ENCODE measurements around the gene AMPD2.

AMPD2 gene

DNA sequence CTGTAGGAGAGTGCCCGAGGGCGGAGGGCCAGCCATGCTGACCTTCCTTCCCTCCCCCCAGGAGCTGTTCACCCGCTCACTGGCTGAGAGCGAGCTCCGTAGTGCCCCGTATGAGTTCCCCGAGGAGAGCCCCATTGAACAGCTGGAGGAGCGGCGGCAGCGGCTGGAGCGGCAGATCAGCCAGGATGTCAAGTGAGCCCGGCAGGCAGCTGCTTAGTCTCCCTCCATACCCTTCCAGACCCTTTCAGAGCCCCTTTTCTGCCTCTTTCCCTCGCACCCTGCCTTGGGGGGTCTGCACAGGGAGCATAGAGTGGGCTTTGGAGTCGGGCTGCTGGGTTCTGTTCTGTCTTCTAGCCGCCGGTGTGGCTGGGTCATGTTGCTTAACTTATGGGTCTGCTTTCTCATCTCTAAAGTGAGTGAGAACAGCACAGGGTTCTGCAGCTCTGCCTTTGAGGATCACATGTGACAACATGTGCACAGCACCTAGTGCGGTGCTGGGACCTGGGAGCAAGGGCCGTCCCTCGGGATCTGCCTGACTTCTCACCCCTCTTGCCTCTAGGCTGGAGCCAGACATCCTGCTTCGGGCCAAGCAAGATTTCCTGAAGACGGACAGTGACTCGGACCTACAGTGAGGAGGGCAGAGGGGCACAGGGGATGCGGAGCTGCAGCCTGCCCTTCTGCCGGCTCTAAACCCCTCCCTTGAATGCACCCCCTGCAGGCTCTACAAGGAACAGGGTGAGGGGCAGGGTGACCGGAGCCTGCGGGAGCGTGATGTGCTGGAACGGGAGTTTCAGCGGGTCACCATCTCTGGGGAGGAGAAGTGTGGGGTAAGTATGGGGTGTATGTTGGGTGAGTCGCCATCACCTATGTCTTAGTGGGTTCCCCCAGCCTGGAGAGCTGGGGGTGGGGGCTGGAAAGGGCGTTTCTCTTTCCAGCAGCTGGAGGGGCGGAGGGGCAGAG, 6.2 kb downstream of the AMPD2 start:
- H3K4me1 Mint-ChIP-seq = peaks cover 58% of the 10 kb centered on the region
- peaks cover 2% of the 10 kb centered on the region for H3K27me3 Mint-ChIP-seq (ENCODE audit: low read depth, poor library complexity)
- no peaks in the 10 kb centered on the region for H3K9me3 Mint-ChIP-seq
- DNase-seq = no peak
- peaks cover 27% of the 10 kb centered on the region for H3K36me3 Mint-ChIP-seq (ENCODE audit: low read depth)
- TF ChIP-seq, protein P1, sequence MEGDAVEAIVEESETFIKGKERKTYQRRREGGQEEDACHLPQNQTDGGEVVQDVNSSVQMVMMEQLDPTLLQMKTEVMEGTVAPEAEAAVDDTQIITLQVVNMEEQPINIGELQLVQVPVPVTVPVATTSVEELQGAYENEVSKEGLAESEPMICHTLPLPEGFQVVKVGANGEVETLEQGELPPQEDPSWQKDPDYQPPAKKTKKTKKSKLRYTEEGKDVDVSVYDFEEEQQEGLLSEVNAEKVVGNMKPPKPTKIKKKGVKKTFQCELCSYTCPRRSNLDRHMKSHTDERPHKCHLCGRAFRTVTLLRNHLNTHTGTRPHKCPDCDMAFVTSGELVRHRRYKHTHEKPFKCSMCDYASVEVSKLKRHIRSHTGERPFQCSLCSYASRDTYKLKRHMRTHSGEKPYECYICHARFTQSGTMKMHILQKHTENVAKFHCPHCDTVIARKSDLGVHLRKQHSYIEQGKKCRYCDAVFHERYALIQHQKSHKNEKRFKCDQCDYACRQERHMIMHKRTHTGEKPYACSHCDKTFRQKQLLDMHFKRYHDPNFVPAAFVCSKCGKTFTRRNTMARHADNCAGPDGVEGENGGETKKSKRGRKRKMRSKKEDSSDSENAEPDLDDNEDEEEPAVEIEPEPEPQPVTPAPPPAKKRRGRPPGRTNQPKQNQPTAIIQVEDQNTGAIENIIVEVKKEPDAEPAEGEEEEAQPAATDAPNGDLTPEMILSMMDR (IDR thresholded peaks at IDR 0.05) = no peak
- H3K27ac Mint-ChIP-seq = no peak overlapping the region
- no peak overlapping the region for H3K4me3 Mint-ChIP-seq

DNA sequence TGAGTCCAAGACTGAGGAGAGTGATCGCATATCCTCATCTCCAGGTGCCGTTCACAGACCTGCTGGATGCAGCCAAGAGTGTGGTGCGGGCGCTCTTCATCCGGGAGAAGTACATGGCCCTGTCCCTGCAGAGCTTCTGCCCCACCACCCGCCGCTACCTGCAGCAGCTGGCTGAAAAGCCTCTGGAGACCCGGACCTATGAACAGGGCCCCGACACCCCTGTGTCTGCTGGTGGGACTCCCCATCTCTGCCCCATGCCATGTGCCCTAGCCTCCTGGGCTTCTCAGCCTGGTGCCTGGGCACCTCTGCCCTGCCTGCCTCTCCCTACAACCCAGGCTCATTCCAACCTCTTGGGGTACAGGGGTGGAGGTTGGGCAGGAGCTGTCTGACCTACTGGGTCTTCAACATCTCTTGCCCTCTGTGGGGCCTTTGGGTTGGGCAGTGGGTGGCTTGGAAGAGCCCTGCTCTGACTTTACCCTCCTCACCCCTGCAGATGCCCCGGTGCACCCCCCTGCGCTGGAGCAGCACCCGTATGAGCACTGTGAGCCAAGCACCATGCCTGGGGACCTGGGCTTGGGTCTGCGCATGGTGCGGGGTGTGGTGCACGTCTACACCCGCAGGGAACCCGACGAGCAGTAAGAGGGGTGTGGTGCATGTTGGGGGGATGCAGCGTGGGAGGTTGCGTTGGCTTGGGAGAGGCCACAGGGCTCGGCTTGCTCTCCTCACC, 7.2 kb downstream of the AMPD2 start:
- Mint-ChIP-seq H3K36me3 (ENCODE audit: low read depth) (peaks cover 36% of the 10 kb centered on the region), H3K27ac (no peak overlapping the region), H3K4me1 (peaks cover 53% of the 10 kb centered on the region), H3K9me3 (no peaks in the 10 kb centered on the region), H3K27me3 (ENCODE audit: low read depth, poor library complexity) (peaks cover 2% of the 10 kb centered on the region), H3K4me3 (no peak overlapping the region)
- TF ChIP-seq, protein P1 (IDR thresholded peaks at IDR 0.05) = no peak
- no peak for DNase-seq

DNA sequence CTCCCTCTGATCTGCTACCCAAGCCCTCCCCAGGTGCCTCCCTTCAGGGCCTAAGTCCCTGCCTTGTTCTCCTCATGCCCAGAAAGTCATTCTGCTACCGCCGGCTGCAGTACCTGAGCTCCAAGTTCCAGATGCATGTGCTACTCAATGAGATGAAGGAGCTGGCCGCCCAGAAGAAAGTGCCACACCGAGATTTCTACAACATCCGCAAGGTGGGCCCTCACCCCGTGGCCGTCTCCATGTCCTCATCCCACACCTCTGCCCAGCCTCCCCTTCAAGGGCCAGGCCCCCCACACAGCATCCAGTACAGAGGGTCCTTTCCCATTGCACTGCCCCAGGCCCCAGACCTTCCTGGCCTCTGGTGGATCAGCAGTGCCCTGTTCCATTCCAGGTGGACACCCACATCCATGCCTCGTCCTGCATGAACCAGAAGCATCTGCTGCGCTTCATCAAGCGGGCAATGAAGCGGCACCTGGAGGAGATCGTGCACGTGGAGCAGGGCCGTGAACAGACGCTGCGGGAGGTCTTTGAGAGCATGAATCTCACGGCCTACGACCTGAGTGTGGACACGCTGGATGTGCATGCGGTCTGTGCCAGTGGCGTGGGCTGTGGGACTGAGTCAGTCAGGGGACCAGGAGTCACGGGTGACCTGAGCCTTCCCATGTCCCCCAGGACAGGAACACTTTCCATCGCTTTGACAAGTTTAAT, 8.2 kb downstream of the AMPD2 start:
- Mint-ChIP-seq H3K9me3 (no peaks in the 10 kb centered on the region), H3K4me1 (peaks cover 46% of the 10 kb centered on the region), H3K36me3 (ENCODE audit: low read depth) (peaks cover 38% of the 10 kb centered on the region), H3K27ac (no peak overlapping the region), H3K4me3 (no peak overlapping the region), H3K27me3 (ENCODE audit: low read depth, poor library complexity) (peaks cover 2% of the 10 kb centered on the region)
- TF ChIP-seq, protein P1 (IDR thresholded peaks at IDR 0.05) = no peak
- DNase-seq = no peak

DNA sequence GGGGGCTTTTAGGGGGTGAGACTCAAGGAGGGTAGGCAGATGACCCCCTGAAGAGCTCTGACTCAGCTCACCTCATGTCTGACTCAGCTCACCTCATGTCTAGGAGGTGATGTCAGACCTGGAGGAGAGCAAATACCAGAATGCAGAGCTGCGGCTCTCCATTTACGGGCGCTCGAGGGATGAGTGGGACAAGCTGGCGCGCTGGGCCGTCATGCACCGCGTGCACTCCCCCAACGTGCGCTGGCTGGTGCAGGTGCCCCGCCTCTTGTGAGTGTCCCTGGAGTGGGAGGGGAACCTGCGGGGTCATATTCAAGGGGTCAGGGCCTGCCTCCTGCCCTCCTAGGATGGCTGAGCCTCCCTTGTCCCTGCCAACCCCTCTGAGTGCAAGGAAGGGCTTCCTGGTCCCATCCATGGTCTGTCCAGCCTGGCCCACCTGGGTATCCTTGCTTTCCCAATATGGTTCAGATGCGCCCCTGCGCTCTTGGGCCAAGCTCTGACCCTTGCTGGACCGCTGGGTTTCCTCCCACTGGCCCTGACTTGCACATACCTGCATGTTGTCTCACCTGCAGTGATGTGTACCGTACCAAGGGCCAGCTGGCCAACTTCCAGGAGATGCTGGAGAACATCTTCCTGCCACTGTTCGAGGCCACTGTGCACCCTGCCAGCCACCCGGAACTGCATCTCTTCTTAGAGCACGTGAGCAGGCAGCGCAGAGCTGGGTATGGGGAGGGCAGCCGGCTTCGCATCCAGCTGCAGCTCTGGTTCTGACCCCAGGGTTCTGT, 9.1 kb downstream of the AMPD2 start:
- Mint-ChIP-seq H3K9me3 (no peaks in the 10 kb centered on the region), H3K4me1 (peaks cover 37% of the 10 kb centered on the region), H3K36me3 (ENCODE audit: low read depth) (peaks cover 38% of the 10 kb centered on the region), H3K4me3 (no peak overlapping the region), H3K27me3 (ENCODE audit: low read depth, poor library complexity) (no peaks in the 10 kb centered on the region), H3K27ac (no peak overlapping the region)
- no peak for DNase-seq
- TF ChIP-seq, protein P1 (IDR thresholded peaks at IDR 0.05) = no peak

DNA sequence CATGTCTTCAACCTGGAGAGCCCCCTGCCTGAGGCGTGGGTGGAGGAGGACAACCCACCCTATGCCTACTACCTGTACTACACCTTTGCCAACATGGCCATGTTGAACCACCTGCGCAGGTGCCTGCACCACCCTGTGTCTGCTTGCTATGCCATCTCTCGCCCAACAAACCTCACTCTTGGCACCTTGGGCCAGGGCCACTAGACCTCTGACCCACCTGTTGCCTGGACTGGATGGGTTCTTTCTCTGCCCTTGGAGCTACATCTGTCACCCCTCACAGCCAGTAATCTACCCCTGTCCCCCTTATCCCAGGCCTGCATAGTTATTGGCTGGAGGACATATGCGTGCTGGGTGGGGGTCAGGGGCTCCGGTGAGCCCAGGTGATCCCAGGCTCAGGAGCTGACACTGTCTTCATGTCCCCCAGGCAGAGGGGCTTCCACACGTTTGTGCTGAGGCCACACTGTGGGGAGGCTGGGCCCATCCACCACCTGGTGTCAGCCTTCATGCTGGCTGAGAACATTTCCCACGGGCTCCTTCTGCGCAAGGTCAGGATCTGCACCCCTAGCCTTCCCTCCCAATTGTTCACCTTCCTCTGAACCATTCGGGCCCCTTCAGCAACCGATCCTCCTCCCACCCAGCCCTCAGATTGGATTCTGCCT, 9.9 kb downstream of the AMPD2 start:
- Mint-ChIP-seq H3K36me3 (ENCODE audit: low read depth) (peaks cover 38% of the 10 kb centered on the region), H3K4me1 (peaks cover 30% of the 10 kb centered on the region), H3K27ac (no peak overlapping the region), H3K9me3 (no peaks in the 10 kb centered on the region), H3K4me3 (no peak overlapping the region), H3K27me3 (ENCODE audit: low read depth, poor library complexity) (no peaks in the 10 kb centered on the region)
- no peak for DNase-seq
- TF ChIP-seq, protein P1 (IDR thresholded peaks at IDR 0.05) = no peak

All from nephron progenitor cell (in vitro differentiated cells).